Common myeloid progenitor, CD34-positive (primary cell): ENCODE results near the gene LYPD6.

Experiments used
- CTCF ChIA-PET: fragments of 350-600 bp; sonication (Branson Sonifier 250); formaldehyde crosslinking; loops from one replicate; lab custom pipeline; 2021; ENCODE audit warnings: antibody characterized with exemption; lab: Charles Lee
- POLR2A ChIA-PET: fragments of 350-600 bp; sonication (Branson Sonifier 250); formaldehyde crosslinking; loops from one replicate; lab custom pipeline; 2021; ENCODE audit warnings: antibody characterized with exemption; lab: Charles Lee
- DNase-seq, 3 donors: peaks; one replicate each; pipeline versions ENCODE4 v3.0.0 to v3.0.0-alpha.2; 2013
- H3K27ac ChIP-seq, 2 experiments: 1 replicate in 1 of 2; 2 replicates in 1 of 2; pipeline ENCODE4 v1.7.0; 2013; ENCODE audit warnings: inconsistent platforms in 2 of 2, low read length in 2 of 2, mild to moderate bottlenecking in 2 of 2, low read depth in 1 of 2, moderate library complexity in 1 of 2; ENCODE audit not compliant: severe bottlenecking in 2 of 2, insufficient read depth in 1 of 2, poor library complexity in 1 of 2
- H3K27me3 ChIP-seq, 5 experiments: replicated peaks in 2 of 5; 1 replicate in 3 of 5; 2 replicates in 2 of 5; pipeline versions ENCODE4 v1.6.1 to v1.7.0; 2013; ENCODE audit warnings: low read length in 4 of 5, mild to moderate bottlenecking in 2 of 5, moderate library complexity in 2 of 5, inconsistent platforms in 1 of 5; ENCODE audit not compliant: insufficient read depth in 5 of 5, control insufficient read depth in 4 of 5
- H3K36me3 ChIP-seq, 4 experiments: 1 replicate in 2 of 4; 2 replicates in 2 of 4; pipeline versions ENCODE4 v1.6.1 to v1.7.0; 2013; ENCODE audit warnings: low read length in 3 of 4, control low read depth in 1 of 4, mild to moderate bottlenecking in 1 of 4; ENCODE audit not compliant: control insufficient read depth in 4 of 4, insufficient read depth in 4 of 4
- H3K4me1 ChIP-seq, 4 experiments: 1 replicate in 3 of 4; 2 replicates in 1 of 4; pipeline versions ENCODE4 v1.6.1 to v1.7.1; 2013; ENCODE audit warnings: low read length in 3 of 4, mild to moderate bottlenecking in 3 of 4, control low read depth in 1 of 4, inconsistent platforms in 1 of 4, moderate library complexity in 1 of 4; ENCODE audit not compliant: control insufficient read depth in 4 of 4, insufficient read depth in 4 of 4; ENCODE audit errors: control extremely low read depth in 1 of 4
- H3K4me3 ChIP-seq, 7 experiments: 1 replicate in 4 of 7; 2 replicates in 3 of 7; pipeline versions ENCODE4 v1.5.1 to v1.7.0; 2013; ENCODE audit warnings: mild to moderate bottlenecking in 7 of 7, low read length in 6 of 7, moderate library complexity in 6 of 7, inconsistent platforms in 2 of 7, low read depth in 2 of 7, control low read depth in 1 of 7; ENCODE audit not compliant: insufficient read depth in 4 of 7, control insufficient read depth in 1 of 7; ENCODE audit errors: extremely low read depth in 1 of 7
- H3K9me3 ChIP-seq, 5 experiments: 1 replicate in 4 of 5; 2 replicates in 1 of 5; pipeline versions ENCODE4 v1.6.1 to v1.7.1; 2013; ENCODE audit warnings: low read length in 4 of 5, mild to moderate bottlenecking in 2 of 5, inconsistent platforms in 1 of 5, low read depth in 1 of 5, moderate library complexity in 1 of 5; ENCODE audit not compliant: control insufficient read depth in 4 of 5, insufficient read depth in 2 of 5; ENCODE audit errors: control extremely low read depth in 1 of 5
- WGBS: methylation state at CpG from one replicate; pipeline ENCODE4 v1.1.5; 2013; ENCODE audit not compliant: insufficient coverage; 5-methylcytosine and 5-hydroxymethylcytosine counted together

Gene LYPD6

DNA sequence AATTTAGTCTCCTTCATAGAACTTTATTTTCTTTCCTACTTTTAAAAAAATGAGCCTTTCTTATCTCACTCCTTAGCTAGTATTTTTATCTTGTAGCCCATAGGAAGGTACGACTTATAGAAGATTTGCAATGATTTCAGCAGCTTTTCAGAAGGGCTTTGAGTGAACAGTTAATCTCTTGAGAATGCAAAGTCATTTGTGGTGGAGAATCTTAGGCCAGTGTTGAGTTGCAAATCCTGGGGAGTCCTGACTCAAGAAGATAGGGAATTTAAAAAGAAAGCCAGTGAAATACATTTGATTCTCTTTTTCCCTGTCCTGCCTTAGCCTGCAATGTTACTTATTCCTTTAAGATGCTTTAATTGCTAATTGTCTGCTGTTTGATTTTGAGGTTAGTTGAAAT, 33.6 kb downstream of the LYPD6 start:
- no peak overlapping the region for H3K4me3 ChIP-seq
- no peaks in the 10 kb centered on the region for H3K36me3 ChIP-seq
- H3K27ac ChIP-seq = no peak overlapping the region
- ChIA-PET POLR2A (interaction anchor here (0.7 kb wide), 1 partner anchor 30 kb away, joined by 3 read pairs; no protein-coding TSS in a partner anchor), CTCF (no interaction called here)
- no peaks in the 10 kb centered on the region for H3K27me3 ChIP-seq
- peak in 1 of 3 donors; percentile 9 for DNase-seq
- H3K9me3 ChIP-seq = peaks cover 0 to 2% (median 0%) of the 10 kb centered on the region in 5 experiments
- H3K4me1 ChIP-seq = no peaks in the 10 kb centered on the region
- 40% methylated on average over 1 of the region's 1 CpG for WGBS

DNA sequence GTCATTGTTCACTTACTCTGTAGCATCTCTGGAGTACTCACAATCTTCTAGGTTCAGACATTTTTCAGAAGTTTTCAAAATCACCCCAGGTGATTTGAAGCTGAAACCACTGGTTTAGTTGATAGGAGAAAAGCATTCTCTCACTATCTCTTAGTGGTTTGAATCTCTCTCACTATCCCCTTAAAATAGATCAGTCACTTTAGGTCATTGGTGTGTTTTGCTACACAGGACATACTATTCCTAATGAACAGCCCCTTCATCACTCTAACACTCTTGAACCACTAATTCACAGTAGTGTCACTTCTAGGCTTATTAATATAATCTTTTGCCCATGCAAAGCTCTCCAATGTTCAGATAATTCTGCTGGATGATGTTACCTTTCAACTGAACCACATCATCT, 34.5 kb downstream of the LYPD6 start:
- H3K36me3 ChIP-seq = no peaks in the 10 kb centered on the region
- H3K27ac ChIP-seq = no peak overlapping the region
- ChIA-PET POLR2A (interaction anchor here (0.6 kb wide), 1 partner anchor 21 kb away, joined by 3 read pairs; no protein-coding TSS in a partner anchor), CTCF (interaction anchor here (0.9 kb wide), 1 partner anchor 95 kb away, joined by 3 read pairs; no protein-coding TSS in a partner anchor)
- H3K4me3 ChIP-seq = no peak overlapping the region
- peaks cover 0 to 2% (median 0%) of the 10 kb centered on the region in 5 experiments for H3K9me3 ChIP-seq
- no peaks in the 10 kb centered on the region for H3K4me1 ChIP-seq
- H3K27me3 ChIP-seq = no peaks in the 10 kb centered on the region
- DNase-seq = no peak

DNA sequence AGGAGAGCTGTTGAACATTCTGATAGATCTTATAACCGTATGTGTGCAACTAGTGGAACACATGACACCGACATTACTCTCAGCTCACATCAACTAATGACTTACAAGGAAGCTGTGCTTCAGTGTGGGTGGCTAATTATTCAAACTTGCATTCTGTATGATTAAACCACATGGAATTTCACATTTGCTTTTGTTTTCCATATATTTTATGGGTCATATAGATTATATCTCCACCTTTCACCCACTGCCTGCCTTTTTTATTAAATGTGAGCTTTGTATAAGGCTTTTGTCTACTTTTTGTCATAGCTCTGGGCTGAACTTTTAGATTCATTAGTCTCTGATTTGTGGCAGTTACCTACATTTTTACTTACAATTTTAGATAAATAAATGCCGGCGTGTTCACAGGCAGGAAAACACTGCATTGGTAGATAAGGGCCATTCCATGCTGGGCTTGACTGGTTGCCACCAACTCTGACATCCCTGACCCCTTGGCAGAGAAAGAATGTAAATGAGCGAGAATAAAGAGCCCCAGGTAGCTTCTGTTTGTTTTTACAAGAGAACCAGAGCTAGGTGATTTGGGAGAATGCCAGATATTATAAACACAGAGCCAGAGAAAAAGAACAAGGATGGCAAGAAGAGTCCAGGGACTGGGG, 35.7 kb downstream of the LYPD6 start:
- CTCF ChIA-PET = interaction anchor here (0.6 kb wide), 1 partner anchor 236 kb away, joined by 3 read pairs; no protein-coding TSS in a partner anchor
- no peaks in the 10 kb centered on the region for H3K27me3 ChIP-seq
- H3K27ac ChIP-seq = no peak overlapping the region
- WGBS = 37% methylated on average over 3 of the region's 5 CpGs
- H3K4me1 ChIP-seq = no peaks in the 10 kb centered on the region
- POLR2A ChIA-PET = no interaction called here
- no peaks in the 10 kb centered on the region for H3K36me3 ChIP-seq
- no peak overlapping the region for H3K4me3 ChIP-seq
- DNase-seq = peak in 2 of 3 donors; percentile 12 to 41
- peaks cover 0 to 2% (median 0%) of the 10 kb centered on the region in 5 experiments for H3K9me3 ChIP-seq

DNA sequence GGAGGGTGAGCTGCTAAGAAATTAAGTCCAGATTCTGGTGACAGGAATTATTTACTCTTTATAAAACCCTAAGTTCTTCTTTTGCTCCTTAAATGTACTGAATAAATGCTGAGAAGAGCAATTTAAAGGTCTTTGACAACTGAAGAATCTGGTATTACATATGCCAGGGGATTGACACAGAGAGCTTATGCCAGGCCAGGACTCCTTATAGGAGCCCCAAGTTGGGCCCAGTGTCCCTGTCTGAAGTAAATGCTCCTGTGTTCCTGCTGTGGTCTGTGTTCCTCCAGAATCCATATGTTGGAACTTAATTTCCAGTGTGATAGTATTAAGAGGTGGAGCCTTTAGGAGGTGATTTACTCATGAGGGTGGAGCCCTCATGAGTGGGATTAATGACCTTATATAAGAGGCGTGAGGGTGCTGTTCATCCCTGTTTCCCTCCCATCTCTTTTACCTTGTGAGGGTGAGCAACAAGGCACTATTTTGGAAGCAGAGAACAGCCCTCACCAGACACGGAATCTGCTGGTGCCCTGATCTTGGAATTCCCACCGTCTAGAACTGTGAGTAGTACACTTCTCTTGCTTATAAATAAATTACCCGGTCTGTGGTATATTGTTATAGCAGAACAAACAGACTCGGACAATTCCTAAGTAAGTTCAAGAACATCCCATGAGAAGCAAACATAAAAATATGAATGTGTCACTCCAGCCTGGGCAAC, 39.8 kb downstream of the LYPD6 start:
- POLR2A ChIA-PET = no interaction called here
- no peaks in the 10 kb centered on the region for H3K4me1 ChIP-seq
- no peak overlapping the region for H3K4me3 ChIP-seq
- CTCF ChIA-PET = no interaction called here
- DNase-seq = no peak
- WGBS = 90% methylated on average over 2 of the region's 5 CpGs
- no peaks in the 10 kb centered on the region for H3K27me3 ChIP-seq
- H3K27ac ChIP-seq = no peak overlapping the region
- H3K36me3 ChIP-seq = no peaks in the 10 kb centered on the region
- H3K9me3 ChIP-seq = peaks cover 0 to 2% (median 0%) of the 10 kb centered on the region in 5 experiments

DNA sequence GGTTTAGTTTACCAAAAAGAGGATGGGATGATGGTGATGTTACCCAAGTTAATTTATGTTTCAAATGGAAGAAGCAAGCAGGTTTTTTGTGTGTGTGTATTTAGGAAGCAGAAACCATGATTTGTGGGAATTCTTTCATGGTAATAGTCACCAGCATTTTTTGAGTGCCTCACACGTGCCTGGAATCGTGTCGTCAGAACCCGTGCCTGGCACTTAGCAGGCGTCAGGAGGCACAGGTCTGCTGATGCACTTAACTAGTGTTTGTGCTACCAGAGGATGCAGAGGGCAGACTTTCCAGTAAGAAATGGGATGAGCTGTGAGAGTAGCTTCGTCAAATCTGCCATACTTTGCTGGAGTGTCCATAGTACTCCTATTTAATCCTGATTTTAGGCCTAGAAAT, 41.1 kb downstream of the LYPD6 start:
- Histone ChIP-seq H3K27me3 (peaks cover 0 to 2% (median 0%) of the 10 kb centered on the region in 5 experiments), H3K27ac (no peak overlapping the region), H3K4me1 (no peaks in the 10 kb centered on the region), H3K4me3 (no peak overlapping the region), H3K36me3 (no peaks in the 10 kb centered on the region), H3K9me3 (peaks cover 0 to 2% (median 0%) of the 10 kb centered on the region in 5 experiments)
- DNase-seq = no peak
- ChIA-PET CTCF (no interaction called here), POLR2A (no interaction called here)
- 95% methylated on average over 6 of the region's 6 CpGs for WGBS

DNA sequence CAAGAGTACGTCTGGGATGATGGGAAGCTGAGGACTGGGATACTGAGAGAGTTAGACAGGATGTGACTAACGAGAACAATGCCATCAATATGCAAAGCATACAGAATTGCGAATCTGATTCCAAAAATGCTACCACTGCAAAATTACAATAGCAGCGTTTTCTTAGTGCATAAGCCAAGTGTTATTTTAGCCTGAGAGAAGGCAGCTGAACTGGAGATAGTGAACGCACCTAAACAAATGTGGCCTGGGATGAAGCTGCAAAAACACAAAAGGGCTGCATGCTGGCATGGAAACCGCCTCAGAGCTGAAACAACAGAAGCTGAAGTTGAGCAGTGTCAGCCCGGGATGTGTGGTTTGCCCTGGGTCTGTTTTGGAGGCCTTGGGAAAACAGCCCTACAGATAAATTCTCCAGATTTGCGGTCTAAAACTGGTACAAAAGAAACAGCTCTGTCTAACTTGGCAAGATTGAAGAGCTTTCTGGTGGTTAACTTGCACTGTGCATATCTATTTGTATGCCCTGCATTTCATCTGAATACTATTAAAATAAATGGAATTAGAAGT, 45.5 kb downstream of the LYPD6 start:
- no peak overlapping the region for H3K27ac ChIP-seq
- 91% methylated on average over 6 of the region's 8 CpGs for WGBS
- H3K9me3 ChIP-seq = no peaks in the 10 kb centered on the region
- ChIA-PET CTCF (no interaction called here), POLR2A (no interaction called here)
- H3K4me3 ChIP-seq = no peak overlapping the region
- H3K36me3 ChIP-seq = no peaks in the 10 kb centered on the region
- no peaks in the 10 kb centered on the region for H3K4me1 ChIP-seq
- H3K27me3 ChIP-seq = peaks cover 0 to 2% (median 0%) of the 10 kb centered on the region in 5 experiments
- DNase-seq = no peak

DNA sequence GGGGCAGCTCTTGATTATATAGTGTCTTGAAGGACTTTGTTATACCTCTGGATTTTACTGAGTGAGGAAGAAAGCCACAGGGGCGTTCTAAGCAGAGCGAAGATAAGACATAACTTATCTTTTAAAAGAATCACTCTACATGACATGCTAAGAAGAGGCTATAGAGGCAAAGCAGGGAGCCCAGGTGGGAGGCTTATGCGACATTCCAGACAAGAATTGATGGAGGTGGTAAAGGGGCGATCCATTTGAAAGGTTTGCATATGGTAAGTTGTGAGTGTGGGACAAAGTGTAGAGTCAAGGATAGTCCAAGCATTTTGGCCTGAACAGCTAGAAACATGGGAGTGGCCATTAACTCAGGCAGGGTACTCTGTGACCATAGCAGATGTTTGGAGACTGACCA, 49.8 kb downstream of the LYPD6 start:
- 100% methylated on average over 1 of the region's 4 CpGs for WGBS
- POLR2A ChIA-PET = no interaction called here

More for the DNA sequence above, 49.8 kb downstream of the LYPD6 start:
- Histone ChIP-seq H3K27ac (no peak overlapping the region), H3K9me3 (no peaks in the 10 kb centered on the region), H3K4me1 (no peaks in the 10 kb centered on the region), H3K4me3 (no peak overlapping the region), H3K36me3 (no peaks in the 10 kb centered on the region), H3K27me3 (peaks cover 0 to 2% (median 0%) of the 10 kb centered on the region in 5 experiments)
- CTCF ChIA-PET = no interaction called here
- DNase-seq = no peak
